HG03135 (cell line): ENCODE results near the gene USP32.

Experiments
- ATAC-seq: cut with Tn5 transposase; IDR thresholded peaks from one replicate; pipeline ENCODE4 v1.9.1; 2021; ENCODE audit warnings: mild to moderate bottlenecking, moderate library complexity; ENCODE audit not compliant: unreplicated experiment

Gene USP32

GRCh38 chr17:60305141-60305540, 86.8 kb downstream of the USP32 start:
- no peak for ATAC-seq

GRCh38 chr17:60304502-60304901, 87.4 kb downstream of the USP32 start:
- no peak for ATAC-seq

GRCh38 chr17:60303406-60304099, 88.4 kb downstream of the USP32 start:
- no peak for ATAC-seq

- no peak for ATAC-seq
Measured at GRCh38 chr17:60301649-60302048, 90.3 kb downstream of the USP32 start.

GRCh38 chr17:60300949-60301348, 91.0 kb downstream of the USP32 start:
- ATAC-seq, result no peak

- no peak for ATAC-seq
Measured at GRCh38 chr17:60300011-60300410, 91.9 kb downstream of the USP32 start.

GRCh38 chr17:60297760-60298401, 94.1 kb downstream of the USP32 start:
- no peak for ATAC-seq

GRCh38 chr17:60296177-60296576, 95.8 kb downstream of the USP32 start:
- no peak for ATAC-seq

GRCh38 chr17:60293580-60294335, 98.2 kb downstream of the USP32 start:
- ATAC-seq, result no peak

- no peak for ATAC-seq
Measured at GRCh38 chr17:60292697-60293096, 99.2 kb downstream of the USP32 start.

GRCh38 chr17:60284709-60285108, 107.2 kb downstream of the USP32 start:
- ATAC-seq, result no peak

- no peak for ATAC-seq
Measured at GRCh38 chr17:60283816-60284215, 108.1 kb downstream of the USP32 start.

- no peak for ATAC-seq
Measured at GRCh38 chr17:60280673-60281072, 111.3 kb downstream of the USP32 start.

GRCh38 chr17:60278237-60278636, 113.7 kb downstream of the USP32 start:
- no peak for ATAC-seq

- ATAC-seq, result no peak
Measured at GRCh38 chr17:60277258-60277657, 114.7 kb downstream of the USP32 start.

- no peak for ATAC-seq
Measured at GRCh38 chr17:60269417-60269816, 122.5 kb downstream of the USP32 start.

- no peak for ATAC-seq
Measured at GRCh38 chr17:60260540-60260939, 131.4 kb downstream of the USP32 start.

GRCh38 chr17:60258313-60258712, 133.6 kb downstream of the USP32 start:
- ATAC-seq, result no peak

GRCh38 chr17:60256174-60256573, 135.8 kb downstream of the USP32 start:
- no peak for ATAC-seq

GRCh38 chr17:60253048-60253447, 138.9 kb downstream of the USP32 start:
- no peak for ATAC-seq

- no peak for ATAC-seq
Measured at GRCh38 chr17:60252459-60252858, 139.5 kb downstream of the USP32 start.

- ATAC-seq, result no peak
Measured at GRCh38 chr17:60249290-60249826, 142.6 kb downstream of the USP32 start.
